Psoas muscle (tissue), 8 donors: Measurements from ENCODE around the gene ATOH8. TPM values are rescaled to one million over a fixed set of nuclear protein-coding genes. Genes with fewer than 3 reads are reported as not detected.

Experiments used
- ATAC-seq, 4 donors: fragments of 200-7000 bp; cut with Tn5 transposase; one replicate each; pipeline ENCODE4 v1.9.1; 2020; ENCODE audit warnings: moderate library complexity in 3 of 4, mild to moderate bottlenecking in 2 of 4
- DNase-seq, 2 donors: peaks; one replicate each; pipeline ENCODE4 v3.0.0-alpha.2; 2020
- H3K27ac ChIP-seq: fragments of 200-600 bp; one replicate; pipeline ENCODE4 v1.8.0; 2022
- H3K27me3 ChIP-seq, 3 donors: fragments of 200-600 bp in 1 of 3; one replicate each; pipeline versions ENCODE4 v1.6.1 to v1.8.0; 2013 to 2022; ENCODE audit warnings: low read length in 2 of 3, mild to moderate bottlenecking in 2 of 3, moderate library complexity in 1 of 3; ENCODE audit not compliant: insufficient read depth in 3 of 3
- H3K36me3 ChIP-seq, 2 donors: fragments of 200-600 bp in 1 of 2; one replicate each; pipeline versions ENCODE4 v1.6.1 to v1.8.0; 2013 to 2022; ENCODE audit warnings: low read depth in 1 of 2, mild to moderate bottlenecking in 1 of 2, moderate library complexity in 1 of 2; ENCODE audit not compliant: insufficient read depth in 1 of 2
- H3K4me1 ChIP-seq: fragments of 200-600 bp; one replicate; pipeline ENCODE4 v1.8.0; 2022
- H3K4me3 ChIP-seq: fragments of 200-600 bp; one replicate; pipeline ENCODE4 v1.8.0; 2022; ENCODE audit warnings: mild to moderate bottlenecking
- H3K9me3 ChIP-seq: fragments of 200-600 bp; one replicate; pipeline ENCODE4 v1.8.0; 2022
- WGBS, 3 donors: extraction: QIAGEN DNeasy Blood & Tissue Kit; methylation state at CpG; one replicate each; pipeline versions ENCODE4 v1.1.6 to v1.1.7; 2013; 5-methylcytosine and 5-hydroxymethylcytosine counted together
- intact Hi-C, 2 donors: fragments of 100-400 bp; cut with DNase I; formaldehyde crosslinking; loops; one replicate each; pipeline versions ENCODE4 v1.11.0 to v1.14.2; 2022
- long read RNA-seq, 2 donors: library from polyadenylated mRNA; unstranded; transcript quantifications; one replicate each; pipeline ENCODE4 v2.0.0, GENCODE V29; 2021
- polyA plus RNA-seq, 3 donors: library from polyadenylated mRNA; stranded (reverse); fragments of 200-250 nt; gene quantifications; one replicate each; pipeline ENCODE4 v1.2.3, GENCODE V29; 2013
- total RNA-seq, 4 donors: library from RNA; stranded (reverse); fragmentation: NEBNext Ultra II Directional in 2 of 4; extraction: Animal tissue kit (Norgen Biotek cat#: 25700) in 2 of 4; gene quantifications; one replicate each; pipeline versions ENCODE4 v1.2.1 to v1.2.4, GENCODE V29; 2021 to 2023
- TF ChIP-seq, protein P1 (sequence below): fragments of 200-600 bp; IDR thresholded peaks from one replicate; pipeline ENCODE4 v1.8.0; 2022; ENCODE audit warnings: antibody characterized with exemption
- donor health status: healthy with polysubstance abuse.
- donor health status: DM: no; HTN: no; CAD: no; lungs with moderate emphysema.
- donor health status: Bipolar disorder and iron deficiency.
- donor health status: healthy.
- donor health status: DM: yes; HTN: yes; CAD: no.
- donor health status: DM: no; HTN: no; CAD: no.
- donor health status: DM: no; HTN: no; CAD: no.
- donor health status: DM: yes; HTN: yes; CAD: no.

ATOH8 gene, protein sequence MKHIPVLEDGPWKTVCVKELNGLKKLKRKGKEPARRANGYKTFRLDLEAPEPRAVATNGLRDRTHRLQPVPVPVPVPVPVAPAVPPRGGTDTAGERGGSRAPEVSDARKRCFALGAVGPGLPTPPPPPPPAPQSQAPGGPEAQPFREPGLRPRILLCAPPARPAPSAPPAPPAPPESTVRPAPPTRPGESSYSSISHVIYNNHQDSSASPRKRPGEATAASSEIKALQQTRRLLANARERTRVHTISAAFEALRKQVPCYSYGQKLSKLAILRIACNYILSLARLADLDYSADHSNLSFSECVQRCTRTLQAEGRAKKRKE
- total RNA-seq (10 to 100 TPM; 22.0 to 82.1 (median 57.3) TPM), polyA plus RNA-seq (10 to 100 TPM; 48.7 to 77.2 (median 59.4) TPM)
- long read RNA-seq, donor 1, transcript ATOH8-201 (3 exons, 2,438 nt) = major isoform, 19 of 24 reads
- long read RNA-seq, donor 1, partial matches to known transcripts = 2 of 24 reads
- long read RNA-seq, donor 1, other reads (novel, unspliced or antisense) = 3 of 24 reads
- long read RNA-seq, donor 2, transcript ATOH8-201 (3 exons, 2,438 nt) = major isoform, 79 of 155 reads
- long read RNA-seq, donor 2, partial matches to known transcripts = 40 of 155 reads
- long read RNA-seq, donor 2, other reads (novel, unspliced or antisense) = 36 of 155 reads

DNA sequence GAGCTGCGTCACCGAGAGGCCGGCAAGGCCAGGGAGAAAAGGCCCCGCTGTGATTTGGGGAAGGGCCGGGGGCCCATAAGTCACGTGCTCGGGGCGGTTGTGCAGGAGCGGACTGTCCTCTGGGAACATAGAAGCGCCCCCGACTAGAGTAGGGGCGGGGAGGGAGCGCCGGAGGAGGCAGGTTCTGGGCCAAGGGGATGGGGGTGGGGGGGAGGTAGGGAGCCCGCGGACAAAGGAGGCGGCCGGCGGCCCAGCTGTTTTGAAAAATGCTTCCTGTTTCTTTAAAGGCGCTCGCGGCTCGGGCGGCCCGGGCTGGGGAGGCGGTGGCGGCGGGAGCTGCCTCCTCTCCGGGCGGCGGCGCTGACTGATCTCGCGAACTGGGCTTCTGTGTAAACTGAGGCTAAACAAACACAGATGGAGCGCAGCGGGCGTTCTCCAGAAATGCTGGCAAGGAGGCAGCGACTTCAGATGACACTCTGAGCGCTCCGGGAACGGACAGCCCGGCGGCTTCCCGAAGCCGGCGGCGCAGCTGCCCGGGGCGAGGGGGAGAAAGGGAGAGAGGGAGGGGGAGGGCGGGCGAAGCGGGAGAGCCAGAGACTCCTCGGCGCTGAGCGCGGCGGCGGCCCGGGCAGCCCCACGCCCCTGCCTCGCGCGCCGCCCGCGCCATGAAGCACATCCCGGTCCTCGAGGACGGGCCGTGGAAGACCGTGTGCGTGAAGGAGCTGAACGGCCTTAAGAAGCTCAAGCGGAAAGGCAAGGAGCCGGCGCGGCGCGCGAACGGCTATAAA is at the start of gene ATOH8:
Gene ATOH8, plus strand, starts transcription at position 467 of the 788 bp plus-strand sequence. Its CDS starts 199 bp downstream, at position 666.
- intact Hi-C loops = loop anchor here (2.0 to 5.0 kb wide), 2 partner anchors 17 to 44 kb away; no protein-coding TSS in a partner anchor
- peaks cover 0 to 9% of the 10 kb centered on the region in 2 donors for H3K36me3 ChIP-seq
- no peaks in the 10 kb centered on the region for H3K27me3 ChIP-seq
- H3K9me3 ChIP-seq = no peaks in the 10 kb centered on the region
- H3K4me3 ChIP-seq = peak within 1 kb of the TSS; percentile 87
- H3K27ac ChIP-seq = peak within 1 kb of the TSS; percentile 86
- TF ChIP-seq, protein P1, sequence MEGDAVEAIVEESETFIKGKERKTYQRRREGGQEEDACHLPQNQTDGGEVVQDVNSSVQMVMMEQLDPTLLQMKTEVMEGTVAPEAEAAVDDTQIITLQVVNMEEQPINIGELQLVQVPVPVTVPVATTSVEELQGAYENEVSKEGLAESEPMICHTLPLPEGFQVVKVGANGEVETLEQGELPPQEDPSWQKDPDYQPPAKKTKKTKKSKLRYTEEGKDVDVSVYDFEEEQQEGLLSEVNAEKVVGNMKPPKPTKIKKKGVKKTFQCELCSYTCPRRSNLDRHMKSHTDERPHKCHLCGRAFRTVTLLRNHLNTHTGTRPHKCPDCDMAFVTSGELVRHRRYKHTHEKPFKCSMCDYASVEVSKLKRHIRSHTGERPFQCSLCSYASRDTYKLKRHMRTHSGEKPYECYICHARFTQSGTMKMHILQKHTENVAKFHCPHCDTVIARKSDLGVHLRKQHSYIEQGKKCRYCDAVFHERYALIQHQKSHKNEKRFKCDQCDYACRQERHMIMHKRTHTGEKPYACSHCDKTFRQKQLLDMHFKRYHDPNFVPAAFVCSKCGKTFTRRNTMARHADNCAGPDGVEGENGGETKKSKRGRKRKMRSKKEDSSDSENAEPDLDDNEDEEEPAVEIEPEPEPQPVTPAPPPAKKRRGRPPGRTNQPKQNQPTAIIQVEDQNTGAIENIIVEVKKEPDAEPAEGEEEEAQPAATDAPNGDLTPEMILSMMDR = no peak
- DNase-seq = peak; percentile 83 to 90
- peaks cover 53% of the 10 kb centered on the region for H3K4me1 ChIP-seq
- ATAC-seq = peak; percentile 34 to 64 (median 60)
- WGBS, 3 donors = 1 to 7% (median 3%) methylated on average over 40 to 80 of the region's 81 CpGs

DNA sequence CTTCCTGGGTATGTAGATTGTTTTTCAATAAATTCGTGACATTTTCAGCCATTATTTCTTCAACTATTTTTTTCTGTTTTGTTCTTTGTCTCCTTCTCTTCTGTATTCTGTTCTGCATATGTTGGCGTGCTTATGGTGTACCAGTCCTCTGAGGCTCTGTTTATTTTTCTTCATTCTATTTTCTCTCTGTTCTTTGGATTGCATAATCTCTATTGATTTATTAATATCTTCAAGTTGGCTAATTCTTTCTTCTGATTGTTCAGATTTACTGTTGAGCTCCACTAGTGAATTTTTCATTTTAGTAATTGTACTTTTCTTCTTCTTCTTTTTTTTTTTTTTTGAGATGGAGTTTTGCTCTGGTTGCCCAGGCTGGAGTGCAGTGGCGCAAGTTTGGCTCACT is 49.8 kb upstream of the ATOH8 start:
- ATAC-seq = no peak
- H3K4me1 ChIP-seq = peaks cover 53% of the 10 kb centered on the region
- no peaks in the 10 kb centered on the region for H3K36me3 ChIP-seq
- DNase-seq = no peak
- no peaks in the 10 kb centered on the region for H3K9me3 ChIP-seq
- intact Hi-C loops = no loop called here
- TF ChIP-seq, protein P1 = no peak
- H3K27ac ChIP-seq = no peak overlapping the region
- no peaks in the 10 kb centered on the region for H3K27me3 ChIP-seq
- no peak overlapping the region for H3K4me3 ChIP-seq
- WGBS, 3 donors = 84 to 97% (median 88%) methylated on average over 3 of the region's 3 CpGs

DNA sequence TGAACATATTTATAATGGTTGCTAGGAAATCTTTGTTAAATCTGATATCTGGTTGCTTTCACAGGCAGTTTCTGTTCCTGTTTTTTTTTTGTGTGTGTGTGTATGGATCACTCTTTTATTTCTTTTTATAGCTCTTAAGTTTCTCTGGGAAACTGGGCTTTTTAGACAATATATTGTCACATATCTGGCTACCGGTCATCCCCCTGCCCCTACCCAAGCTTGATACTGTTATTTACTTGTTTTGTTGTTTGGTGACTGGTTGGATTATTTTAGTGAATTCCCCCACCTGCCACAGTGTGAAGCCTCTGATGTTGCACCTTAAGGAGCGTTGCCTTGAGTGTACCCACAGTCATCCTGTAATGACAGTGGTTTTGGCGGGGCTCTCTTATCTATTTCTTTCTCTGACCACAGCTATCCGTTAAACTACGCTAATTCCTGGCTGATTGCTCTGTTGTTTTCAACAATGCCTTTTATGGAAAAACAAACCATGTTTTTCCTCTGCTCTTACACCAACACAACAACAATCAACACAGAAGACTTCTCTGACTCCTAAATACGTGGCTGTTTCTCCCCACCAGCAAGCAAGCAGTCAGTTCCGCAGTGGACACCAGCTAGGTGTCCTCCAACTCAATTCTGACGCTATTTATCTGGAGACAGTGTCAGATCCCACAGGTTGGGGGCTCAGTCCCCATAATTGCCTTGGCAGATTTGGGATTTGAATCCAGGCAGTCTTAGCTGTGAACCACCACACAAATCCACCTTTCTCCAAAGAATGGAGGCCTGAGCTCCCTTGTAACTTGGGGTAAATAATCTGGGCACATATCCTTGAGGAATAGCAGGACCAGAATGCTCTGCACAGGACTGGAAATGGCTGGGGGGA is 48.8 kb upstream of the ATOH8 start:
- H3K4me1 ChIP-seq = peaks cover 63% of the 10 kb centered on the region
- ATAC-seq = no peak
- WGBS, 3 donors = 85 to 90% (median 85%) methylated on average over 8 of the region's 8 CpGs

More for the DNA sequence above, 48.8 kb upstream of the ATOH8 start:
- Histone ChIP-seq H3K27me3 (no peaks in the 10 kb centered on the region), H3K4me3 (no peak overlapping the region), H3K36me3 (no peaks in the 10 kb centered on the region), H3K27ac (peak overlapping the region; percentile 87), H3K9me3 (no peaks in the 10 kb centered on the region)
- DNase-seq = no peak
- intact Hi-C loops = loop anchor here in 1 of 2 donors (5.0 kb wide), 1 partner anchor 68 kb away; no protein-coding TSS in a partner anchor
- TF ChIP-seq, protein P1 = no peak
